Measurements from ENCODE around the gene TMEM18.

TMEM18 gene

DNA sequence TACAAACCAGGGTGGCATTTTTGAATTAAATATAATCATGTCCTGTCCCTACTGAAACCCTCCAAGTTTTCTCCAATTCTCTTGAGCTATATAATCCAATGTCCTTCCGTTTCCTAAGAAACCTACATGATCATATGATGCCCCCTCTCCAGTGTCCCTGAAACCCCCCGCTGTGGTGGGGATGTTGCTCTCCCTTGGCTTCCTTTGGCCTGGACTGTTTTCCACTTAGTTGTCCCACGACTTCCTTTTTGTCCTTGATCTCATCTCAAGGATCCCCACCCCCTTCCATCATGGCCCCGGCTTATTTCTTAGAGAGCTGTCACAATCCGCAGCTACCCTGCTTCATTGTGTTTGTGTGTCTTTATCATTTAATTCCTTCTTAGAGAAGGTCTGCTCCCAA, 43.8 kb downstream of the TMEM18 start:
- no peak for DNase-seq (ENCODE audit: low read depth)

DNA sequence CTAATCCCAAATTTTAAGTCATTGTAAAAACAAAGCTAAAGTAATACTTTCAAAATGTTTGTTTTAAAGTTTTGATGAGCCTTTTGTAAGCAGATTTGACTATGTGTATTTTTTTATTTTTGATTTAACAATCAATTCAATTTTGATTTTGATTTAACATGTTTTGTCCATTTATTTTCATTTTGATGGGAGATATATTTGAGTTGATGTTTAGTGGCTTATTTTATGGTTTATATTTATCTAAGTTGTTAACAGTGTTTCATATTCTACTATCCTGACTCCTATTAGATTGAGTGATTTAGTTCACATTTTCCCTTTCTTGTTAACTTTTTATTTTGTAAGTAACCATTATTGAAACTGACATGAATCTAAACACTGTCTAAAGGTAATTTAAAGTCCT, 44.7 kb downstream of the TMEM18 start:
- DNase-seq (ENCODE audit: low read depth): no peak

DNA sequence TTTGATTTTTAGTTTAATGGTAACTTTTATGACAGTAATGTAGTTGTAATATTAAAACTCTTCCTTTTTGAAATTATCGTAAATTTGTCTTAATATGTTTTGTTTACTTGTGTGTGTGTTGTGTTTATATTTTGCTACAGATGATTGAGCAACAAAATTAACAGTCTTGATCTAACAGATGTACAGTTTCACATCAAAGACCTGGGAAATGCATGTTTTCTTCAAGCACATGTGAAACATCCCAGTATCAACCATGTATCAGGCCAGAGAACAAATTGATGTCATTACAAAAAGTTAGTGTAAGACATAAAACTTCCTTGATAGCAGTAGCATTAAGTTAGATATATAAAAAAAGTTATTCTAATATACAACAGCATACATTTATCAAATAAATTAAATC, 45.5 kb downstream of the TMEM18 start:
- DNase-seq (ENCODE audit: low read depth): no peak

DNA sequence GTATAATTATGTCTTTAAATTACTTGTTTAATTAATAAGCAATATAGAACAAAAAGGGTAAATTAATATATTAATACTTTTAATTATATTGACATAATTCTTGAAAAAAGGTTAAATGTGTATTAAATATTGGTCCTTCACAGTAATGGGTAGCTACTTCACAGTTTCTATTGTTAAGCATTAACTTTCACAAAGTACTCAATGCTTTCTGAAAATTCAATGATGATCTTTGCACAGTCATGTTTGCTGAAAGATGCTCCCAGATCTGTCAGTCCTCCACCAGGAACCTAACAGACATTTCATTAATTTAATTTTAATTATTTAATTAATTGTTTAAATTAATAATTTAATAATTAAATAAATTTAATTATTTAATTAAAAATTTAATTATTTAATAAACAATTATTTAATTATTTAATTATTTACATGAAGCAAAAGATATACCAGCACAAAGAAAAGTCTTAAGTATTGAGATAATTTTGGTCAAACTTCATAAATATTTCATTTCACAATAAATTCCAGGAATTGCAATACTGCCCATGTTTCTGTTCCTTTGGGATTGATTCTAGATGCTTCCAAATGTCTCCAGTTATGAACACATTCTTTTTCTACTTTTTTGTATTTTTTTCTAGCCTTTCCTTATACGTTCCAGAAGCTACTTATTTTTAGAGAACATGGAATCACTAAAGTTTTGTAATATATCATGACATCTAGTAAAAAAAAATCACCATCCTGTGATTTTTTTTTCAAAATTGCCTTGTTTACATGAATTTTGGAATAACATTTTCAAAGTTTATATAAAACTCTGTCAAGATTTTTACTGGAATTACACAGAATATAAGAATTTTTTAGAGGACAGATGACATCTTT, 46.5 kb downstream of the TMEM18 start:
- no peak for DNase-seq (ENCODE audit: low read depth)

DNA sequence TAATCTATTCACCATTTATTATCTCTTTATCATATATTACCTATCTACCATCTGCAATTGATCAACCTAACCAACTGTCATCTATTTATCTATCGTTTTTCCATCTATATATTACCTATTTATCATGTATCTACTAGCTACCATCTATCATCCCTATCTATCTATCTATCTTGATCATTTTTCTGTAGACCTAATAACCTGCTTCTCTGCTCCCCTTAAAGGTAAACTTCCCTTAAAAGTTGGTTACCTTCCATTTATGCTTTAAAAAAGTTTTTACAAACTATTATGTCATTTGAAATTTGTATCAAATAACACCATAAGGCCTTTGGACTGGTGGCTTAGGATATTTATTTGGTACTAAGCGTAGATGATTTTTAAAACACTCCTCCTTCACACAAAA, 47.2 kb downstream of the TMEM18 start:
- no peak for DNase-seq (ENCODE audit: low read depth)

DNA sequence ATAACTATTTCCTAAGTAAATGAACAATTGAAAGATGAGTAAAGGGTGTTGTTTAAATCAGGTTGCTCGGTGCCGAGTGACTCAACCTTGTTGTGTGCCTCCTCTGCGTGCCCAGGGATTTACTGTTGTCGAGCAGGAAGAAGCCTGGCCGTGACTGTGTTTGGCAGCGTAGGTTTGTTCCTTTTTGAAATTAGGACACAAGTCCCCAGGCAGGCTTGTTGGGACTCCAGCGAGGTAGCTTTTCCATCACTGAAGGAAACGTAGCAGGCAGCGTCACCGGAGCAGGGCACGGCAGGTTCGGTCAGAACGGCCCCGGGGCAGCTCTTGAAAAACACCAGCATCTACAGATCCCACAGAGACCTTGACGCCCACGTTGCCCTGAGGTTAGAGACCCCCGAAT, 48.6 kb downstream of the TMEM18 start:
- DNase-seq (ENCODE audit: low read depth): no peak

DNA sequence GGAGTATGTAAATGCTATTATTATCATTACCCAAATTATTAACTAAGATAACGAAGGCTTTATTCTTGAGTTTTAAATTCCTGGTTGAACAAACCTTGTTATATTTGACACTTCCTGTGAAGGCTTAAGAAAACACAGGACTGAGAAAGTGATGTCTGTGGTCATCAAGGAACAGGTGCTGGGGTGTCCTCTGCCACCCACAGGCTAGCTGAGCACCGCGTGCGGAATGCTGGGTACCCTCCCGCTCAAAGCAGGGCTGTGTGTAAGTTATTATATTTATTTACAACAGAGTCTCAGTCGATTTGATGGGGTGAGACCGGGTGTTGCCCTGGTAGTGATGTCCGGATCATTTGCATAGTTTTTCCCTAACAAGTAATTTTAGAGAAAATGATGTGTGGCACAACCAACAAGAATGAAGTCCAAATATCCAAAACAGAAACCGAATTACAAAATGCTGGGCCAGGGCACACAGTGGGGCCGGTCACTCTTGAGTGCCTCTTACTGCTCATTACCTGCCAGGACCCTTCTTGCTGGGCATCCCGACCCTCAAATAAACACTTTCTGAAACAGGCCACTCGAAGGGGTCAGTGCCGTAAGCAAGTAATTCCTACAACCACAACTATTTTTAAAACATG, 49.2 kb downstream of the TMEM18 start:
- no peak for DNase-seq (ENCODE audit: low read depth)

DNA sequence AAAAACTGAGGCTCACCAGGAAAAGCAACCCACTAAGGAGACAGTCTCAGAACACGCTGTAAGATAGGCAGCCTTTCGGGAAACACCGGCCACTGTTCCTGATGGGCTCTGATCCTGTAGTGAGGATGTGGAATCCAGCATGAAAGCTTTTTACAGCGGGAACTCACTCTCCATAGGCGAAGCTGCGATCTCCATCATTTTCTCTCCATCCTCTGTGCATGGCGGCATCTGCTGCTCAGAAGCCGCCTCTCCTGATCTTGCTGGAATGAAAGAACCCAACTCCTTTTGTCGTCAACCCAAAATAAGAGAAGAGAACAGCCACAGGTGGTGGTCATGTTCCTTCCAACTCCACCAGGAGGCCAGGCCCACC, 49.9 kb downstream of the TMEM18 start:
- no peak for DNase-seq (ENCODE audit: low read depth)

DNA sequence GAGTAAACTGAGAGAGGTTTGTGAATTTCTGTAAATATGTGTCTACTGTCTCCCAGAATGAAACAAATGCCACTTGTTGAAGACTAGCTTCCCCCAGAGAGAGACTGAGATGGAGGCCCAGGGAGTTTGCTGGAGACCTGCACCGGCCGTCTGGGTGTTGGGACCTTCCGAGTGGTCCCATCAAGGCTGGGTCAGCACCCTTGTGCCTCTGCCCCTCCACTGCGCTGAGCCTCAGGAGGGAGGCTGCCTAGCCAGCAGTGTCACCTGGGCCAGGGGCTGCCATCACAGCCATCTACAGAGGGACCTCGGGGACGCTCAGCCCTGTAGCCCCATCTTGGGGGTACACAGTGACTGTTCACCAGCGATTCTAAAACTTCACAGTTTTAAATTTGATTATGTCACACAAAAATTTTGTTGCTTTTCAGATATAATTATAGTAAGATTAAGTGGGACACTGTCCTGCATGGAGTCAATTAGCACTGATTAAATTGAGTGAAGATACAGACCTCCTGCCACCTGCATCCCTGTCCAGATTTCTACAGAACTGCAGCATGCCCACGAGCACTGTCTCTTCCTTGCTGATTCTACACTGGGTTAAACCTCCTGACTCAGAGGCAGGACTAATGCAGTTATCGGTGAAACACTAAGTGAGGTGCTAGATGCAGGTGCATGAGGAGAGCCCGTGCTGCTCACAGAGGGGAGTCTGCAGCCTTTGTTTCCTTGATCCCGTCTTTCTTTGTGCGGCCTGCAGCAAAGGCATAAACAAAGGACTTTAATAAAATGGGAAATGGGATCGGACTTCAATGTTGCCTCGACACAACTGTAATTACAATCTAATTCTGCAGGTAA, 50.5 kb downstream of the TMEM18 start:
- no peak for DNase-seq (ENCODE audit: low read depth)

DNA sequence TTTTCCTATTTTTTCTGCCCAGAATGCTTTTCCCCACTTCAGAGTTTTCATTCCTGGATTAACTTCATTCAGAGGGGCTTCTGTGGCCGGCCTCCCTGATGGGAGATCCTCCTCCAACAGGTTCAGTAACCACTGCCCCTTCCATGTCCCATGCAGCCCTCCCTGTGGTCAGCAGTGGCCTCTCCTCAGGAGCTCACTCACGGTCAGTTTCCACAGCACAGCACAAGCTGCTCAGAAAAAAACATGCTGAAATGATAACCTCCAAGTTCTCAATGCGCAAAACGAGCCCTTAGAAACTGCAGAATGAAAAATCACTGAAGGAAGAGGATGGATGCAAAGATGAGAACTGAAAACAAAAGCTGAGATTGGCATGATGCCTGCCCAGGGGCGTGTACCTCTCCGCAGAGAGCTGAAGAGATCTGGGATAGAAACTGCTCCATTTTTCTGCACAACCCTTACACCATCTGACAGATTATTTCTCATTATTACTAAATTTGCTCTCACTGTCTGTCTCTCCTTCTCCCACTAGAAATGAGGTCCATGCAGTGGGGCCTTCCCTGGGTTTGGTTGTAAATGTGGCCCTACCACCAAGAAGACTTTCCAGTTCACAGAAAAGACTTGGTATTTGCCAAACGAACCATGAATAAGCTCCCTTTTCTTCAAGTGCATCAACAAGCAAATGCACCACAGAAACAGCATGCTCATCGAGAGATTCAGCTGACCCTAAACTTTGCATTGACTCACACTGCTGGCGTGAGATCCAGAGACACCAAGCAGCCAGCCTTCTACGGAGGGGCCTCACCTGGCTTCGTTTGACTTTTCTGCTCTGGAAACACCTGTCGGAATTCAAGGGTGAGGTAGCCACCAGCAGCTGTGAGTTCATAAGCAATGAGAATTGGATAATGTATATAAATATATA, 51.5 kb downstream of the TMEM18 start:
- DNase-seq (ENCODE audit: low read depth): no peak

DNA sequence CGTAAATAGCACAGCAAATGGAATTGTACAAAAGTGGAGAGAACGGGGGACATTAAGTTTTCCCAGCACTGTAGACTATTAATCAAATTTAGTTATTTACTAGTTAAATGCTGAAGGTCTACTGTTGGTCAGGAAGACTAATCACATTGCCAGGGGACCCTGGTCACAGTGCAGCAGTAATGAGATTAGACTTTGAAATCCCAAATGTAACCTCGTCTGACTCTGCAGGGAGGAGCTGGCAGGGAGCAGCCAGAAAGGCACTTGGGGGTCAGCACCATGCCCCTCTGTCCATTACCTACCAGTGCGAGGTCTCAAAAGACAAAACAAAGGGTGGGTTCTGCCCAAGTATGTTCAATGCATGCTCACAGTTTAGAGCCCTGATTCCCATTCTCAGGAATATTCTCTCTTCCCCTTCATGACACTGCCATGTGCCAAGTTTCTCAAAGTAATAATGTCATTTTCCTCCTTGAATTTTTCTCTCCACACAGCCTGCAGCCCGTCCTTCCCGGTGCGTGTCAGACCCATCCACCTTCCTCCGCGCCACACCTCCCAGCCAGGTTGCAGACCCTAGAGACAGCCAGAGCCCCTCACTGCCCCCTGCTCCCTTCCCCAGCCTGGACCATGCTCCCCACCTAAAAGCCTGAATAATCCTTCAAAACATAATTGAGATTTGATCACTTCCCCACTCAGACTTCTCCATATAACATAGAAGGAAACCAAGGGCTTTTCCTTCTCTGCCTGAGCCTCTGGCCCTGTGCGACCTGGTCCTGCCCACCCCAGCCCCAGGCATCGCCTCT, 52.5 kb downstream of the TMEM18 start:
- DNase-seq (ENCODE audit: low read depth): no peak

DNA sequence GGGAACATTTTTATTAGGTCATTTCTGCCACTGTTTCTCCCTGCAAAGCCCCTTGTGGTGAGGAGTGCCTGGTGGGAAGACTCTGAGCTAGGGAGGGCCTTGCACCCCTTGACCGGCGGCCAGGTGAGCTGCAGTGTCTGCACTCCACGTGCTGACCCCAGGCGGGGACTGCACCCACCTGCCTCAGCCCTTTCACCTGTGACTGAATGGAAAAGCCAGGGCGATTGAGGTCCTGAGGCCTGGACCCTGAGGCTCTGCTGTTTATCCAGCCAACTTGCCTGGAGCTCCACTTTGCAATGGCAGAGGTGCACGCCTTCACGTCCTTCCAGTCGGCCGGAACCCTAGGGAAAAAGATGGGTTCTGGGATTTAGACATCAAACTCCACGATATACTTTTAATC, 53.1 kb downstream of the TMEM18 start:
- DNase-seq (ENCODE audit: low read depth): no peak

DNA sequence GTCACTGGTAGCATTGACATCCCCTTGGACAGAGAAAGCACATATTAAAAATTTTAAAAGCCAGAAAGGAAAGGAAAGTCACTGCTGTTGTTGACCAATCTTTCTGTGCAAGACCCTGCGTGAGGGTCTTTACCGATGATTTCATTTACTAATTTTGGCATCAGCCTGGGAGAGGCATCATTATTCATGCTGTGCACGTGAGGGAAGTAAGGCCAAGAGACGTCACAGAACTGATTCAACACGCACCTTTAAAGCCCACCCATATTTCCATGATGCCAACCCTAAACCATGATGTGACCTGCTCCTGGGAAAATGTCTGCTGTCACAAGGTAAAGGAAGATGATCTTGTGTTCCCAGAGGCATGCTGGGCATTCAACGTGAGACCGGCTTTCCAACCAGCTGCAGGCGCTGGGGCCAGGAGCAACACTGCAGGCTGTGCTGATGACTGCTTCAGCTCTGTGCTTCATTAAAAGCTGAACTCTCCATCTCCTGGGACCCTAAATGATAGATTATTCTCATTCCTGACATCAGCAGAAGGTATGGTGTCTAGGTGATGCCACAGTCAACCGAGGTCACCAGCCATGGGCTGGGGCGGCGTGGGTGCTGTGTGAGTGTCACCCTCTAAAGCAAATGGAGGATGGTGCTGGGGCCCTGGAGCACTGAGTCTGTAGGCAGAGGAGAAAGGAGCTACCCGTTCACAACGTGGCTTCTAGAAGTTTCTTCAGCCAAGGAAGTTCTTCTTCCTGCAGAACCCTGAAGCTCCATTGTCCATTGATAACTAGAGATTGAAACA, 53.9 kb downstream of the TMEM18 start:
- DNase-seq (ENCODE audit: low read depth): no peak

DNA sequence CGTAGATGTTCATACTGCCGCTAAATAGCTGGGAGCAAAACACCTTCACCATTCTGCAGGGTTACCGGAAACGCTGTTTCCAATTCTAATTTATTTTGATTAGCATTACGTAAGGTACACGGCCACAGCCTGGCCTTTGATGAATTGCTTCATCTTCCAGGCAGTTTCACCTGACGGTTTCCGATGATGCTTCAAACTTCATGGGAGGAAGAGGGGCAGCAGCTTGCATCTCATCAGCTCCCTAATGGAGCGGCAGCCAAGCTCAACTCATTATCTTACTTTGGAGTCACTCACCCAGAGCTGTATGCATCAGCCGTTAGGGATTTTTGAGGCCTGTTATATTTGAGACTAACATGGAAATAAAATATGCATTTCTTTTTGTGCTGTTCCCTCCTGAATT, 54.8 kb downstream of the TMEM18 start:
- DNase-seq (ENCODE audit: low read depth): no peak

DNA sequence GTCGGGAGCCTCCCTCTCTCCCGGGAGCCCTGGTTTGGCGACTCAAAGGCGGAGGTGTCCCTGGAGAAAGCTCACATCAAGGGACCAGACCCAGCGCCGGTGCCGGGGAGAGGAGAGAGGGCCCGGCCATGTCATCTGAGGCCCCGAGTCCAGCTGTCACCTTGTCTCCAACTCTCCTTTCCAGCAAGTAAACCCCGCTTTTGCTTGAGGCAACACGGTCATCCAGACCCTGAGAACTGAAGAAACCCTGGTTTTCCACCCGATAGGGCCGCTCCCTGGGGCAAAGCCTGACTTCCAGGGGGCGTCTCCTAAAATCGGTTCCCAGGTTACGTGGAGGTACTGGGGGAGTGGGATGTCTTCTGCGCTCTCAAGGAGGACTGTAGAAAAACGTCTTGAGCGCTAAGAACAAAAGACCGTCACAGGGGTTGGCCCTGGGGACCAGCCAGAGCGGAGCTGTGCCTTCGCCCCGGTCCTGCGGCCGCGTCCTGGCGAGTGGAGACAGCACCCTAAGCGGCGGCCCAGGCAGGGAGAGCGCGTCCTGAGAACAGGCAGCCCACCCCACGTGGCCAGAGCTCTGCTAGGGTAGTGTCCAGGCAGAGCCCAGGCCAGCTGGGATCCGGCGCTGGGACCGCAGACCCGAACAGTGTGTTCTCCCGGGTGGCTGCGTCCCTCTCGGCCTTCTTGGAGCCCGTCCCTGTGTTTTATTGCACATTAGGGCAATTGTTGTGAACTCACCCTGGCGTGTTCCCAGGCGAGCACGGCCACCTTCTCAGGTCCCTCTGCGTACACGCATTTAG, 55.7 kb downstream of the TMEM18 start:
- DNase-seq (ENCODE audit: low read depth): no peak

DNA sequence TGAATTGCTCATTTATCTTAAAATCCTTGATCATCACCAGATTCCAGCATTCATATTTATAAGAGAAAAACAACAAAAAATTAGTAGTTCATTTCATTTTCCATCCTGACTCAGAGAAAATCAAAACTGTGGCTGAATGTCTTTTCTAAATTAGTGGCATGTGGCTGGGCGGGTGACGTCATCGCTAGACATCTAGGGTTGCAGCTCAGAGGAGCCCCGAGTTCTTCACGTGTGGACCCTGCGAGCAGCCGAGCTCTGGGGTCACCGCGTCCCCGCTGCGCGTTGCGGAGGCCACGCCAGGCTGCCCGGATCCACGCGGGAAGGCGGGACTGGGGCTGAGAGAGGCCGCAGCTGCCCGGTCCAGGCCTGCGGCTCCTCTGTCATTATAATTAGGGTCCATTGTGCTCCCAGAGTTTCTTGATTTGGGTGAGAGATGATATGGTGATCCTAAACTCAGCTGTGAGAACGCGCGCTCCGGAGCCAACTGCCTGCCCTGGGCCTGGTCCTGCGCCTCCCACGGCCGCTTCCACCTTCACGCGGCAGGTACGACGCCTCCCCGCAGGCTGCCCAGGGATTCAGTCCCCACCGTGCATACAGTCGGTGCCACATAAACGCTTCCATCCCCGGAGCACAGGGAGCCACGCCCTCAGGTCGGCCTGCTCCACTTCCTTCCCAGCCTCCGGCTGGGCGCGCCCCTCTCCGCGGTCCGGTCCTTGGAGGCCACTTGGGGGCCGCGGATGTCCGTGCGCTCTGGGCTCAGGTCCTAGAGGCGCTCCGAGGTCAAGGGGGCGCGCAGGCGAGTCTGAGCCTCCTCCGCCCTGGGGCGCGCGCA, 56.5 kb downstream of the TMEM18 start:
- DNase-seq (ENCODE audit: low read depth): no peak

DNA sequence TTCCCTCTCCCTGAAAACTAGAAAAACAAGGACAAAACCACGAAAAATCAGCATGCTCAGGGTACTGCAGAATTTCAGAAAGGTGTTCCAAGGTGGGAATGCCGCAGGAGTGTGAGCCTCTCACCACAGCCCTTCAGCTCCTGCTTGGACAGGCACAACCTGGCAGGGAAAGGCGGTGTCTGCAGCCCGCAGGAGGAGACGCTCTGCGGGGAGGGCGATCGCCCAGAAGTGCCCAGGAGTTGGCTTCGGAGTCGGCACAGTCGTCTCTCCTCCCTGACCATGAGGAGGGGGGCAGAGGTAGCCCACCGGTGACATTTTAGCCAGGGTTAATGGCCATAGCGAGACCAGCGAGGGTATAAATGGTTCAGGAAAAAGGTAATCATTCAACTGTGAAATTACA, 57.2 kb downstream of the TMEM18 start:
- no peak for DNase-seq (ENCODE audit: low read depth)

DNA sequence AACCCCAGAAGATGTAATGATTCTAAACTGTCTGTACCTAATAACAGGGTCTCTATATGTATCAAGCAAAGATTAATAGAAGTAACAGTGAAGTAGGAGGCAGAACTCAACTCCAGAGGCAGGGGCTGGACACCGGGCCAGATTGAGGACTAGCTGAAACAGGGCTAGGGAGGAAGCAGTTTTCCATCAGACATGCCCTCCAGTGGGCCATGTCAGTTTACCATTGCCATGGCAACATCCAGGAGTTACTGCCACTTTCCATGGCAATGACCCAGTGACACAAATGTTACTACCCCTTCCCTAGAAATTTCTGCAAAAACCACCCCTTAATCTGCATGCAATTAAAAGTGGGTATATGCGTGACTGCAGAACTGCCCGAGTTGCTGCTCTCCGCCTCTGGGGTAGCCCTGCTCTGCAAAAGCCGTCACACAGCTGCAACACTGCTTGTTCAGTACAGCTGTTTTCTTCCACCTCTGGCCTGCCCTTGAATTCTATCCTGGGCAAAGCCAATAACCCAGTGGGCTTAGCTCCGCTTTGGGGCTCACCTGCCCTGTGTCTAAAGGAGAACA, 58.7 kb downstream of the TMEM18 start:
- no peak for DNase-seq (ENCODE audit: low read depth)
